Lower leg skin (tissue), 3 donors: Measurements from ENCODE around the gene PRDM16.

ENCODE experiments used
- POLR2A ChIP-seq, 2 donors: fragments of 450-650 bp; IDR thresholded peaks; one replicate each; pipeline ENCODE4 v1.6.1; 2016 to 2017; ENCODE audit warnings: antibody characterized with exemption in 2 of 2, mild to moderate bottlenecking in 1 of 2, moderate library complexity in 1 of 2
- TF ChIP-seq, protein P1 (sequence below), 3 donors: fragments of 450-650 bp; IDR thresholded peaks; one replicate each; pipeline ENCODE4 v1.5.1; 2016; ENCODE audit warnings: antibody characterized with exemption in 3 of 3, mild to moderate bottlenecking in 3 of 3, moderate library complexity in 2 of 3

DNA sequence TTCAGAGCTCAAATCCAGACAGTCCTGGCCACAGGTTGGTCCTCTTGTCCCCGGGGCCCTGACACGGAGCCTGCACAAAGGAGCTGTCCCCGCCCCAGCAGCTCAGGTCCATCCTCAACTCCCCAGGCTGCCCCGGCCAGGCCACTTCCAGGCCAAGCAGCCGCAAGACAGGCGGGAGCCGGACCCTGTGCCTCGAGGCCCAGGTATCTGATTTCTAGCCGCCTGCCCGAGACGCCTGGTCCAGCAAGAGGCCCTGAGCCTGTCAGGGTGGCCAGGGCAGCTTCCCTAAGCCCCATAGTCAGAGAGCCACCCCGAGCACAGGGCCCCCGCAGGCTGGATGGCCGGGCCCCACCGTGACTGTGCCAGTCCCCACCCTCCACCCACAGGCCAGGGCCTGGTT, 165.3 kb downstream of the PRDM16 start:
- TF ChIP-seq, protein P1, sequence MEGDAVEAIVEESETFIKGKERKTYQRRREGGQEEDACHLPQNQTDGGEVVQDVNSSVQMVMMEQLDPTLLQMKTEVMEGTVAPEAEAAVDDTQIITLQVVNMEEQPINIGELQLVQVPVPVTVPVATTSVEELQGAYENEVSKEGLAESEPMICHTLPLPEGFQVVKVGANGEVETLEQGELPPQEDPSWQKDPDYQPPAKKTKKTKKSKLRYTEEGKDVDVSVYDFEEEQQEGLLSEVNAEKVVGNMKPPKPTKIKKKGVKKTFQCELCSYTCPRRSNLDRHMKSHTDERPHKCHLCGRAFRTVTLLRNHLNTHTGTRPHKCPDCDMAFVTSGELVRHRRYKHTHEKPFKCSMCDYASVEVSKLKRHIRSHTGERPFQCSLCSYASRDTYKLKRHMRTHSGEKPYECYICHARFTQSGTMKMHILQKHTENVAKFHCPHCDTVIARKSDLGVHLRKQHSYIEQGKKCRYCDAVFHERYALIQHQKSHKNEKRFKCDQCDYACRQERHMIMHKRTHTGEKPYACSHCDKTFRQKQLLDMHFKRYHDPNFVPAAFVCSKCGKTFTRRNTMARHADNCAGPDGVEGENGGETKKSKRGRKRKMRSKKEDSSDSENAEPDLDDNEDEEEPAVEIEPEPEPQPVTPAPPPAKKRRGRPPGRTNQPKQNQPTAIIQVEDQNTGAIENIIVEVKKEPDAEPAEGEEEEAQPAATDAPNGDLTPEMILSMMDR (IDR thresholded peaks at IDR 0.05), result no peak
- no peak for TF ChIP-seq POLR2A (IDR thresholded peaks at IDR 0.05)
